Neuronal stem cell (in vitro differentiated cells): ENCODE data around the gene TMTC1.

Experiments used
- DNase-seq: peaks from one replicate; pipeline ENCODE4 v3.0.0-alpha.2; 2013; ENCODE audit warnings: low spot score
- H2AFZ ChIP-seq: one replicate; pipeline ENCODE4 v1.6.1; 2013; ENCODE audit warnings: mild to moderate bottlenecking, low read length, inconsistent platforms
- H2AK5ac ChIP-seq: 2 replicates; pipeline ENCODE4 v1.6.1; 2013; ENCODE audit warnings: low read depth, mild to moderate bottlenecking, inconsistent platforms, low read length, moderate library complexity, mixed read lengths
- H2BK120ac ChIP-seq: 2 replicates; pipeline ENCODE4 v1.6.1; 2013; ENCODE audit warnings: low read depth, mild to moderate bottlenecking, inconsistent platforms, low read length, moderate library complexity, mixed read lengths
- H2BK12ac ChIP-seq: one replicate; pipeline ENCODE4 v1.6.1; 2013; ENCODE audit warnings: low read length, inconsistent platforms
- H2BK15ac ChIP-seq: 2 replicates; pipeline ENCODE4 v1.6.1; 2013; ENCODE audit warnings: mild to moderate bottlenecking, low read length, inconsistent platforms, mixed read lengths
- H2BK5ac ChIP-seq: one replicate; pipeline ENCODE4 v1.6.1; 2013; ENCODE audit warnings: inconsistent platforms, mild to moderate bottlenecking, low read length, moderate library complexity
- H3K14ac ChIP-seq: one replicate; pipeline ENCODE4 v1.6.1; 2013; ENCODE audit warnings: low read length, inconsistent platforms
- H3K18ac ChIP-seq: 2 replicates; pipeline ENCODE4 v1.6.1; 2013; ENCODE audit warnings: low read length, inconsistent platforms
- H3K23ac ChIP-seq: 2 replicates; pipeline ENCODE4 v1.6.1; 2013; ENCODE audit warnings: low read depth, mild to moderate bottlenecking, mixed read lengths, low read length, inconsistent platforms; ENCODE audit not compliant: poor library complexity
- H3K27ac ChIP-seq: replicated peaks from 3 replicates; pipeline ENCODE4 v1.5.1; 2013; ENCODE audit warnings: low read length, inconsistent platforms
- H3K27me3 ChIP-seq, 3 experiments: 2 replicates each; pipeline ENCODE4 v1.6.1; 2013; ENCODE audit warnings: low read length in 3 of 3, mild to moderate bottlenecking in 2 of 3, inconsistent platforms in 1 of 3, low read depth in 1 of 3, mixed read lengths in 1 of 3, moderate library complexity in 1 of 3; ENCODE audit not compliant: control insufficient read depth in 3 of 3, insufficient read depth in 3 of 3
- H3K36me3 ChIP-seq, 2 donors: replicated peaks in 1 of 2; 2 replicates each; pipeline ENCODE4 v1.6.1; 2013; ENCODE audit warnings: low read length in 2 of 2; ENCODE audit not compliant: control insufficient read depth in 2 of 2, insufficient read depth in 2 of 2
- H3K4ac ChIP-seq: 2 replicates; pipeline ENCODE4 v1.6.1; 2013; ENCODE audit warnings: inconsistent platforms, mild to moderate bottlenecking, low read length, moderate library complexity
- H3K4me1 ChIP-seq, 2 donors: 1 replicate in 1 of 2; 2 replicates in 1 of 2; pipeline ENCODE4 v1.6.1; 2013; ENCODE audit warnings: low read length in 2 of 2, low read depth in 1 of 2; ENCODE audit not compliant: control insufficient read depth in 2 of 2, insufficient read depth in 1 of 2
- H3K4me2 ChIP-seq: one replicate; pipeline ENCODE4 v1.6.1; 2013; ENCODE audit warnings: mild to moderate bottlenecking, low read length, inconsistent platforms; ENCODE audit not compliant: insufficient read depth, poor library complexity, severe bottlenecking
- H3K4me3 ChIP-seq, 2 donors: 2 replicates each; pipeline ENCODE4 v1.5.1; 2013; ENCODE audit warnings: low read length in 2 of 2, mild to moderate bottlenecking in 2 of 2, inconsistent platforms in 1 of 2, moderate library complexity in 1 of 2
- H3K79me1 ChIP-seq: one replicate; pipeline ENCODE4 v1.6.1; 2013; ENCODE audit warnings: low read depth, mild to moderate bottlenecking, inconsistent platforms, low read length, moderate library complexity
- H3K9ac ChIP-seq: one replicate; pipeline ENCODE4 v1.6.1; 2013; ENCODE audit warnings: mild to moderate bottlenecking, low read depth, low read length, inconsistent platforms; ENCODE audit not compliant: poor library complexity
- H3K9me3 ChIP-seq, 2 donors: replicated peaks in 1 of 2; 2 replicates each; pipeline versions ENCODE3 to v1.6.1; 2013; ENCODE audit warnings: low read length in 2 of 2, mild to moderate bottlenecking in 2 of 2, inconsistent platforms in 1 of 2, low read depth in 1 of 2, mixed read lengths in 1 of 2, moderate library complexity in 1 of 2; ENCODE audit not compliant: control insufficient read depth in 2 of 2, insufficient read depth in 1 of 2
- H4K8ac ChIP-seq: one replicate; pipeline ENCODE4 v1.6.1; 2013; ENCODE audit warnings: low read depth, mild to moderate bottlenecking, inconsistent platforms, low read length, moderate library complexity
- H4K91ac ChIP-seq: one replicate; pipeline ENCODE4 v1.6.1; 2013; ENCODE audit warnings: low read length, low read depth, mild to moderate bottlenecking, inconsistent platforms; ENCODE audit not compliant: poor library complexity
- WGBS, 2 donors: extraction: QIAGEN DNeasy Blood & Tissue Kit; methylation state at CpG; one replicate each; pipeline ENCODE4 v1.1.7; 2013; ENCODE audit warnings: missing lambda C conversion rate in 2 of 2, mixed read lengths in 1 of 2; ENCODE audit not compliant: insufficient read length in 2 of 2, insufficient replicate concordance in 1 of 2; ENCODE audit errors: extremely low coverage in 2 of 2; 5-methylcytosine and 5-hydroxymethylcytosine counted together

The TMTC1 gene

GRCh38 chr12:29681370-29681769, 102.4 kb downstream of the TMTC1 start:
- no CpG with 5 or more reads among the region's 1 CpG for WGBS, 2 donors
- no peak for DNase-seq
- Histone ChIP-seq H3K4me3 (no peak overlapping the region), H3K36me3 (peaks cover 0 to 4% of the 10 kb centered on the region in 2 donors), H3K23ac (no peak overlapping the region), H3K9me3 (peaks cover 0 to 4% of the 10 kb centered on the region in 2 donors), H3K18ac (no peak overlapping the region), H2BK15ac (no peak overlapping the region), H2BK5ac (no peak overlapping the region), H3K4ac (no peak overlapping the region), H2BK12ac (no peak overlapping the region), H3K27me3 (no peaks in the 10 kb centered on the region), H4K8ac (no peak overlapping the region), H2BK120ac (no peak overlapping the region), H3K4me2 (no peak overlapping the region), H2AFZ (no peak overlapping the region), H3K4me1 (peaks cover 0 to 3% of the 10 kb centered on the region in 2 donors), H2AK5ac (no peak overlapping the region), H4K91ac (no peak overlapping the region), H3K9ac (no peak overlapping the region), H3K27ac (no peak overlapping the region), H3K79me1 (peaks cover 1% of the 10 kb centered on the region), H3K14ac (no peak overlapping the region)

- Histone ChIP-seq H3K18ac (no peak overlapping the region), H3K36me3 (peaks cover 0 to 4% of the 10 kb centered on the region in 2 donors), H2AFZ (no peak overlapping the region), H3K14ac (no peak overlapping the region), H4K8ac (no peak overlapping the region), H3K4me2 (no peak overlapping the region), H3K9me3 (no peaks in the 10 kb centered on the region), H2BK120ac (no peak overlapping the region), H3K23ac (no peak overlapping the region), H4K91ac (no peak overlapping the region), H3K27ac (no peak overlapping the region), H3K4me3 (no peak overlapping the region), H3K27me3 (no peaks in the 10 kb centered on the region), H3K79me1 (peaks cover 2% of the 10 kb centered on the region), H3K9ac (no peak overlapping the region), H2BK15ac (no peak overlapping the region), H3K4ac (no peak overlapping the region), H2BK5ac (no peak overlapping the region), H2BK12ac (no peak overlapping the region), H2AK5ac (no peak overlapping the region), H3K4me1 (peaks cover 0 to 8% of the 10 kb centered on the region in 2 donors)
- no peak for DNase-seq
- WGBS, 2 donors = no CpG with 5 or more reads among the region's 2 CpGs
Observed at GRCh38 chr12:29676676-29677075, 107.1 kb downstream of the TMTC1 start.

GRCh38 chr12:29674463-29674862, 109.3 kb downstream of the TMTC1 start:
- Histone ChIP-seq H2AFZ (no peak overlapping the region), H3K36me3 (peaks cover 0 to 4% of the 10 kb centered on the region in 2 donors), H3K9me3 (no peaks in the 10 kb centered on the region), H3K27ac (no peak overlapping the region), H2BK5ac (no peak overlapping the region), H4K91ac (no peak overlapping the region), H2BK12ac (no peak overlapping the region), H2BK15ac (no peak overlapping the region), H3K27me3 (no peaks in the 10 kb centered on the region), H2AK5ac (no peak overlapping the region), H2BK120ac (no peak overlapping the region), H3K79me1 (peaks cover 2% of the 10 kb centered on the region), H4K8ac (no peak overlapping the region), H3K23ac (no peak overlapping the region), H3K4me2 (no peak overlapping the region), H3K4me3 (no peak overlapping the region), H3K4me1 (peaks cover 0 to 8% of the 10 kb centered on the region in 2 donors), H3K4ac (no peak overlapping the region), H3K18ac (peak overlapping the region; percentile 60), H3K14ac (no peak overlapping the region), H3K9ac (peak overlapping the region; percentile 17)
- DNase-seq = no peak
- WGBS, 2 donors = no CpG with 5 or more reads among the region's 5 CpGs

- Histone ChIP-seq H3K14ac (no peak overlapping the region), H3K27ac (no peak overlapping the region), H3K9me3 (no peaks in the 10 kb centered on the region), H3K4me1 (peaks cover 0 to 8% of the 10 kb centered on the region in 2 donors), H2BK5ac (no peak overlapping the region), H2BK120ac (no peak overlapping the region), H2BK12ac (no peak overlapping the region), H3K4me2 (no peak overlapping the region), H4K91ac (no peak overlapping the region), H3K4ac (no peak overlapping the region), H2AK5ac (no peak overlapping the region), H2BK15ac (no peak overlapping the region), H2AFZ (no peak overlapping the region), H3K36me3 (peaks cover 0 to 2% of the 10 kb centered on the region in 2 donors), H3K27me3 (no peaks in the 10 kb centered on the region), H3K23ac (no peak overlapping the region), H3K79me1 (peaks cover 2% of the 10 kb centered on the region), H4K8ac (no peak overlapping the region), H3K18ac (no peak overlapping the region), H3K9ac (no peak overlapping the region), H3K4me3 (no peak overlapping the region)
- DNase-seq = no peak
- no CpG with 5 or more reads among the region's 3 CpGs for WGBS, 2 donors
Observed at GRCh38 chr12:29673346-29673745, 110.4 kb downstream of the TMTC1 start.
